ENCODE results near the gene PUM1.
A peak's percentile ranks its signal among the peaks of the same experiment; 100 is the strongest.

The PUM1 gene

DNA sequence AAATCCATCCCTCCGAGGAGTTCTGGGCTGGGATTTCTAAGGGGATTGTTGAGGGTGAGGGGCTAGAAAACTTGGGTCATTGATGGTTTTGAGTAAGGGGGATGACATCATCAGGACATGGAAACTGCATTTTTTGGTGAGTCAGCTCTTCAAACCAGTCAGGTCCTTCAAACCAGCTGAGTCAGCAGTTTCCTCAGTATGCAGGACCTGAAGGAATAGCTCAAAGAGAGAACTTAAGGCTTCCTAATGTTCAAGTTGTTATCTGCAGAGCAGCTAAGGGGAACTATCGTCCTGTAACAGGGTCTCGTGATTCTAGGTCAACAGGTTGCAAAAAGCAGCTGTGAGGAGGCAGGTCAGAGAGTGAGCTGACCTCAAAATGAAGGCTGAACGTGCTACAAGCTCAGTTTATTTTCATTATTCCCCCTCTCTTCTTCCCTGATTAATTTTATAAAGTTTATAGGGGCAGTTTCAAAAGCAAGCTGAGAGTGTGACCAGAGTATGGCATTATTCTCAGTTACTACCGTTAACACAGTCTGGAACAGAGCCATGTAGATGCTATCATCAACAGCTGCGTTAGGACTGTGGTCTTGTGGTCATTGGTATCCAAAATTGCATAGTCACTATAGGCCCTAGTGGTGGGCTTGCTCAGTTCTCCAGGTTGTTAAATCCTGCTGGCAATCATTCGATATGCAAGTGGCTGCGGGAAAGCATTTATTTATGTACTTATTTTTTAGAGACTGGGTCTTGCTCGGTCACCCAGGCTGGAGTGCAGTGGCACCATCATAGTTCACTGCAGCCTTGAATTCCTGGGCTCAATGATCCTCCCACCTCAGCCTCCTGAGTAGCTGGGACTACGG lies 146.3 kb downstream of the PUM1 start:
- Histone ChIP-seq H3K27ac (no peak overlapping the region), H3K4me3 (IDR thresholded peaks at IDR 0.05; ENCODE audit: insufficient read depth, low read depth, low read length) (no peak overlapping the region), H4K20me1 (ENCODE audit: insufficient read depth) (no peaks in the 10 kb centered on the region), H3K79me2 (ENCODE audit: insufficient read depth, low read depth) (no peaks in the 10 kb centered on the region), H3K27me3 (ENCODE audit: insufficient read depth, low read depth) (no peaks in the 10 kb centered on the region), H2AFZ (ENCODE audit: low read depth) (no peak overlapping the region), H3K4me2 (peak overlapping the region; percentile 9; the same call in 1 of the 2 replicates), H3K9ac (no peak overlapping the region), H3K4me1 (ENCODE audit: low read depth, poor library complexity, severe bottlenecking) (peaks cover 25% of the 10 kb centered on the region), H3K36me3 (ENCODE audit: insufficient read depth) (no peaks in the 10 kb centered on the region)
- TF ChIP-seq, protein P1, sequence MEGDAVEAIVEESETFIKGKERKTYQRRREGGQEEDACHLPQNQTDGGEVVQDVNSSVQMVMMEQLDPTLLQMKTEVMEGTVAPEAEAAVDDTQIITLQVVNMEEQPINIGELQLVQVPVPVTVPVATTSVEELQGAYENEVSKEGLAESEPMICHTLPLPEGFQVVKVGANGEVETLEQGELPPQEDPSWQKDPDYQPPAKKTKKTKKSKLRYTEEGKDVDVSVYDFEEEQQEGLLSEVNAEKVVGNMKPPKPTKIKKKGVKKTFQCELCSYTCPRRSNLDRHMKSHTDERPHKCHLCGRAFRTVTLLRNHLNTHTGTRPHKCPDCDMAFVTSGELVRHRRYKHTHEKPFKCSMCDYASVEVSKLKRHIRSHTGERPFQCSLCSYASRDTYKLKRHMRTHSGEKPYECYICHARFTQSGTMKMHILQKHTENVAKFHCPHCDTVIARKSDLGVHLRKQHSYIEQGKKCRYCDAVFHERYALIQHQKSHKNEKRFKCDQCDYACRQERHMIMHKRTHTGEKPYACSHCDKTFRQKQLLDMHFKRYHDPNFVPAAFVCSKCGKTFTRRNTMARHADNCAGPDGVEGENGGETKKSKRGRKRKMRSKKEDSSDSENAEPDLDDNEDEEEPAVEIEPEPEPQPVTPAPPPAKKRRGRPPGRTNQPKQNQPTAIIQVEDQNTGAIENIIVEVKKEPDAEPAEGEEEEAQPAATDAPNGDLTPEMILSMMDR (conservative IDR thresholded peaks at IDR 0.05; ENCODE audit: low read depth, low read length), result no peak

- Histone ChIP-seq H3K27me3 (ENCODE audit: insufficient read depth, low read depth) (no peaks in the 10 kb centered on the region), H3K27ac (no peak overlapping the region), H2AFZ (ENCODE audit: low read depth) (no peak overlapping the region), H3K79me2 (ENCODE audit: insufficient read depth, low read depth) (no peaks in the 10 kb centered on the region), H3K4me1 (ENCODE audit: low read depth, poor library complexity, severe bottlenecking) (peaks cover 18% of the 10 kb centered on the region), H3K9ac (no peak overlapping the region), H4K20me1 (ENCODE audit: insufficient read depth) (no peaks in the 10 kb centered on the region), H3K4me3 (IDR thresholded peaks at IDR 0.05; ENCODE audit: insufficient read depth, low read depth, low read length) (no peak overlapping the region), H3K4me2 (no peak overlapping the region), H3K36me3 (ENCODE audit: insufficient read depth) (no peaks in the 10 kb centered on the region)
- TF ChIP-seq, protein P1 (conservative IDR thresholded peaks at IDR 0.05; ENCODE audit: low read depth, low read length), result no peak
Measured at GRCh38 chr1:30916296-30916695, 149.2 kb downstream of the PUM1 start.

DNA sequence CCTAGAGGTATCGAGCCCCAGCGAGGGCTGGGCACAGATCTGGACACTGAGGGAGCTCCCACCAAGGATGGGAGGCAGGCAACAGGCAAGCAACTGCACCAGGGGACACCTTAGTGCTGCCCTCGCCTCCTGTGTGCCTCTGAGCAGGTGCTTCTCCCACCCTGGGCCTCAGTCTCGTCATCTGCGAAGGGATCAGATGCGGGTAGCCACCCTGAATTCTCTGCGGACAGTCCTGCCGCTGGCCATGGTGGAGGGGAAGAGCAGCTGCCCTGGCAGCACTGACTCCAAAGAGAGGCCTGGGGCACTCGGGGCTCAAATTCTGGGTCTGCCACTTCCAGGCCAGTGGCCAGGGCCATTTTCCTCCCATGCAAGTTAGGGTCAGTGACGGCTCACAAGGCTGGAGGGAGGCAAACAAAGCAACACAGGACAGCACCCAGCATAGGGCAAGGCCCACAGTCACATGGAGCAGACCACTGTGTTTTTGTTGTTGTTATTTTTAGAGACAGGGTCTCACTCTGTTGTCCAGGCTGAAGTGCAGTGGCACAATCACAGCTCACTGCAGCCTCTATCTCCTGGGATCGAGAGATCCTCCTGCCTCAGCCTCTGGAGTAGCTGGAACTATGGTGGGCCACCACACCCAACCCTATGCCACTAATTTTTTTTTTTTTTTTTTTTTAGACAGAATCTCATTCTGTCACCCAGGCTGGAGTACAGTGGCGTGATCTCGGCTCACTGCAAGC lies 149.9 kb downstream of the PUM1 start:
- H3K4me1 ChIP-seq (ENCODE audit: low read depth, poor library complexity, severe bottlenecking), result peaks cover 18% of the 10 kb centered on the region
- no peaks in the 10 kb centered on the region for H3K79me2 ChIP-seq (ENCODE audit: insufficient read depth, low read depth)
- H3K27me3 ChIP-seq (ENCODE audit: insufficient read depth, low read depth), result peaks cover 4% of the 10 kb centered on the region; the same call in 1 of the 2 replicates
- no peaks in the 10 kb centered on the region for H3K36me3 ChIP-seq (ENCODE audit: insufficient read depth)
- H4K20me1 ChIP-seq (ENCODE audit: insufficient read depth), result no peaks in the 10 kb centered on the region
- H3K4me3 ChIP-seq (IDR thresholded peaks at IDR 0.05; ENCODE audit: insufficient read depth, low read depth, low read length), result no peak overlapping the region
- H2AFZ ChIP-seq (ENCODE audit: low read depth), result no peak overlapping the region
- no peak overlapping the region for H3K9ac ChIP-seq
- TF ChIP-seq, protein P1 (conservative IDR thresholded peaks at IDR 0.05; ENCODE audit: low read depth, low read length), result no peak
- H3K27ac ChIP-seq, result no peak overlapping the region
- H3K4me2 ChIP-seq, result no peak overlapping the region

DNA sequence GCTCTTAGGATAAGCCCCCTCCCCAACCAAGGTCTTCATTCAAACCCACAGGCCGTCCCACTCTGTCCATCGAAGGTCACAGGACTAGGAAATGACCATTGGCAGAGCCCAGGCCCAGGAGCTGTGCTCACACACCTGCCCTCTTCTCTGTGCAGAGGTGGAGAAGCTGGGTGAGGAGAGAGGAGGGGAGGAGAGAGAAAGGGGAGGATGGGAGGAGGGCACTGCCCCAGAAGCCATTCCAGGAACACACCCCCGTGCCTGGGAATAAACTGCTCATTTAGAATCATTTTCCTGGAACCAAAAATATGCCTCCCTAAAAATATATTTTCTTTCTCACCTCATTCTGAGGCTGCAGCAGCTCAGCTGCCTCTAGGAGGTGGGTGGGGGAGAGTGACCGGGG lies 150.6 kb downstream of the PUM1 start:
- Histone ChIP-seq H3K27ac (no peak overlapping the region), H3K9ac (no peak overlapping the region), H3K27me3 (ENCODE audit: insufficient read depth, low read depth) (peaks cover 10% of the 10 kb centered on the region), H4K20me1 (ENCODE audit: insufficient read depth) (no peaks in the 10 kb centered on the region), H3K79me2 (ENCODE audit: insufficient read depth, low read depth) (no peaks in the 10 kb centered on the region), H3K4me3 (IDR thresholded peaks at IDR 0.05; ENCODE audit: insufficient read depth, low read depth, low read length) (no peak overlapping the region), H3K4me2 (no peak overlapping the region), H3K4me1 (ENCODE audit: low read depth, poor library complexity, severe bottlenecking) (peaks cover 18% of the 10 kb centered on the region), H2AFZ (ENCODE audit: low read depth) (no peak overlapping the region), H3K36me3 (ENCODE audit: insufficient read depth) (no peaks in the 10 kb centered on the region)
- TF ChIP-seq, protein P1 (conservative IDR thresholded peaks at IDR 0.05; ENCODE audit: low read depth, low read length), result no peak

All from KMS-11 (cell line).